ENCODE measurements around the gene CES2.

CES2 gene

GRCh38 chr16:66903544-66904427 is 31.5 kb upstream of the CES2 start:
- DNase-seq, result no peak

GRCh38 chr16:66904428-66904845 is 30.9 kb upstream of the CES2 start:
- DNase-seq, result no peak

- DNase-seq, result no peak
Observed at GRCh38 chr16:66904846-66905632, 30.3 kb upstream of the CES2 start.

GRCh38 chr16:66905633-66906539 is 29.4 kb upstream of the CES2 start:
- DNase-seq, result peak; percentile 28

- DNase-seq, result no peak
Observed at GRCh38 chr16:66906916-66907836, 28.1 kb upstream of the CES2 start.

GRCh38 chr16:66908116-66908515 is 27.2 kb upstream of the CES2 start:
- DNase-seq, result no peak

GRCh38 chr16:66908762-66909559 is 26.4 kb upstream of the CES2 start:
- no peak for DNase-seq

GRCh38 chr16:66910175-66910940 is 25.0 kb upstream of the CES2 start:
- DNase-seq, result no peak

- no peak for DNase-seq
Observed at GRCh38 chr16:66911112-66911511, 24.2 kb upstream of the CES2 start.

GRCh38 chr16:66911801-66912200 is 23.5 kb upstream of the CES2 start:
- DNase-seq, result no peak

- DNase-seq, result no peak
Observed at GRCh38 chr16:66913081-66913480, 22.2 kb upstream of the CES2 start.

- no peak for DNase-seq
Observed at GRCh38 chr16:66913711-66914110, 21.6 kb upstream of the CES2 start.

- DNase-seq, result no peak
Observed at GRCh38 chr16:66914541-66914940, 20.8 kb upstream of the CES2 start.

- DNase-seq, result no peak
Observed at GRCh38 chr16:66915041-66915440, 20.3 kb upstream of the CES2 start.

- no peak for DNase-seq
Observed at GRCh38 chr16:66916518-66916917, 18.8 kb upstream of the CES2 start.

- no peak for DNase-seq
Observed at GRCh38 chr16:66917741-66918140, 17.6 kb upstream of the CES2 start.

- no peak for DNase-seq
Observed at GRCh38 chr16:66918355-66918754, 17.0 kb upstream of the CES2 start.

- DNase-seq, result no peak
Observed at GRCh38 chr16:66918803-66919568, 16.3 kb upstream of the CES2 start, which contains the start of gene CDH16. Gene CDH16, minus strand, starts transcription at chr16:66918885. Its CDS starts 820 bp downstream, at chr16:66918065.

All from NCI-H1105 treated with DMSO at 0.1 percent for 48 hours (cell line).